GM19351 (cell line): ENCODE data around the gene TCF4.

ENCODE experiments used
- ATAC-seq: cut with Tn5 transposase; IDR thresholded peaks from one replicate; pipeline ENCODE4 v1.9.1; 2021; ENCODE audit warnings: mild to moderate bottlenecking, moderate library complexity; ENCODE audit not compliant: unreplicated experiment

TCF4 gene

GRCh38 chr18:55446996-55447671, 140.9 kb downstream of the TCF4 start:
- ATAC-seq = no peak

GRCh38 chr18:55444536-55444935, 143.5 kb downstream of the TCF4 start:
- ATAC-seq = no peak

GRCh38 chr18:55443776-55444175, 144.2 kb downstream of the TCF4 start:
- no peak for ATAC-seq

GRCh38 chr18:55442561-55442960, 145.4 kb downstream of the TCF4 start:
- ATAC-seq = no peak

- ATAC-seq = no peak
These were observed 147.0 kb downstream of the TCF4 start for GRCh38 chr18:55440988-55441387.

- ATAC-seq = no peak
These were observed 148.9 kb downstream of the TCF4 start for GRCh38 chr18:55439056-55439455.

- ATAC-seq = no peak
These were observed 152.4 kb downstream of the TCF4 start for GRCh38 chr18:55435592-55435991.

- ATAC-seq = no peak
These were observed 154.3 kb downstream of the TCF4 start for GRCh38 chr18:55433648-55434047.

GRCh38 chr18:55433140-55433539, 154.9 kb downstream of the TCF4 start:
- ATAC-seq = no peak

GRCh38 chr18:55432307-55433040, 155.5 kb downstream of the TCF4 start:
- ATAC-seq = no peak

GRCh38 chr18:55430026-55430425, 158.0 kb downstream of the TCF4 start:
- ATAC-seq = no peak

- no peak for ATAC-seq
These were observed 160.0 kb downstream of the TCF4 start for GRCh38 chr18:55427951-55428350.

GRCh38 chr18:55425698-55426097, 162.3 kb downstream of the TCF4 start:
- no peak for ATAC-seq

GRCh38 chr18:55422456-55423180, 165.4 kb downstream of the TCF4 start:
- ATAC-seq = no peak

- no peak for ATAC-seq
These were observed 166.2 kb downstream of the TCF4 start for GRCh38 chr18:55421615-55422419.

- no peak for ATAC-seq
These were observed 166.7 kb downstream of the TCF4 start for GRCh38 chr18:55421308-55421614.

GRCh38 chr18:55420665-55421307, 167.2 kb downstream of the TCF4 start:
- ATAC-seq = peak; percentile 84

- peak; percentile 18 for ATAC-seq
These were observed 167.9 kb downstream of the TCF4 start for GRCh38 chr18:55419947-55420664.

- ATAC-seq = no peak
These were observed 168.7 kb downstream of the TCF4 start for GRCh38 chr18:55419132-55419946.
